Epithelial cell of prostate (primary cell): ENCODE measurements around the gene SEMA4D.

ENCODE experiments used
- DNase-seq: peaks from one replicate; pipeline ENCODE4 v3.0.0-alpha.2; 2011; ENCODE audit warnings: low read depth, low spot score
- H3K27ac ChIP-seq: fragments of 450-650 bp; 2 replicates; pipeline ENCODE4 v1.5.1; 2017; ENCODE audit warnings: mild to moderate bottlenecking

SEMA4D gene

GRCh38 chr9:89364666-89365531, 133.0 kb downstream of the SEMA4D start:
- no peak for DNase-seq
- H3K27ac ChIP-seq, result no peak overlapping the region

DNA sequence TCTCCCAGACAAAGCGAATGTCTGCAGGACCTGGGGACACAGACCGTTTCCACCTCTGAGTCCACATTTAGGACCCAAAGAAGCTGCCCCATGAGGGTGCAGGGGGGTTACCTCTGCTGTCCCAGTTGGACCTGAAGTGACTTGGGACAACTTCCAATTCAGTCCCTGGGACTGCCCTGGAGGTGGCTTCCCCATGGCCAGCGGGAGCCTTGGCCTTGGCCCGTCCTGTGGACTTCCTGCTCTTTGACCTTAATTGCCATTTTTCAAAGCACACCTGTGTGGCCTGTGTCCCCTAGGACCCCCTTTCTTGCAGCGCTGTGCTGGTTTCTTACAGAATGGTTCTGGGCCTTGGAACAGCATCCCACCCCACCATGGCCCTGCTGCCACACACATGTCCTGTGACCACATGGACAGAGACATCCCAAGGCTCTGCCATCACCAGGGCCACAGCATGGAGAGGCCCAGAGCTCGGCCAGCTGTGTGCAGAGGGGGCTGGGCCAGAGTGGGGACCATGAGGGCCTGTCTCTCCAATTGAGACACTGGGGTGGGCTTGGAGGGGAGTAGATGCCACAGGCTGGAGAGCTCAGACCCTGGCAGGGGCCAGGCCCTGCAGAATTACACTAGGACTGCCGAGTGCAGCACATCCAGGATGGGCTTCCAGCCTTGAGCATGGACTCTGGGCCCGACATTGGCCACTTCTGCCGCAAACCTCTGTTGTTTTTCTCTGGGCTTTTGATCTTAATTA, 133.8 kb downstream of the SEMA4D start:
- no peak overlapping the region for H3K27ac ChIP-seq
- DNase-seq, result no peak

DNA sequence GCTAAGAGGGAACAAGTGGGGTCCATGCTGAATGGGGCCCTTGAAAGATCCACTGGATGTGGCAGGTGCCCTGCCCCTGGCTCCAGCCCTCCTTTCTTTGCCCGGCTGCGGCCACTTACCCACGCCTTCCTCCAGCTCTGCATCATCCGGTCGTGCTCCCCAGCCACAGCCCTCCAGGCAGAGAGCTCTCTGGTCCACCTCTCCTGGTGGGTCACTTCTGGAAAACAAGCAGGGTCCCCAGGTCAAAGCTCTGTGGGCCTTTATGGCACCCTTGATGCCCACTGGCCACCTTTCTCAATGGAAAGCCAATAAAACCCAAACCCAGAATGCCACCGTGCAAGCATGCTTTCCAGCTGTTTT, 134.6 kb downstream of the SEMA4D start:
- no peak for DNase-seq
- H3K27ac ChIP-seq, result no peak overlapping the region

DNA sequence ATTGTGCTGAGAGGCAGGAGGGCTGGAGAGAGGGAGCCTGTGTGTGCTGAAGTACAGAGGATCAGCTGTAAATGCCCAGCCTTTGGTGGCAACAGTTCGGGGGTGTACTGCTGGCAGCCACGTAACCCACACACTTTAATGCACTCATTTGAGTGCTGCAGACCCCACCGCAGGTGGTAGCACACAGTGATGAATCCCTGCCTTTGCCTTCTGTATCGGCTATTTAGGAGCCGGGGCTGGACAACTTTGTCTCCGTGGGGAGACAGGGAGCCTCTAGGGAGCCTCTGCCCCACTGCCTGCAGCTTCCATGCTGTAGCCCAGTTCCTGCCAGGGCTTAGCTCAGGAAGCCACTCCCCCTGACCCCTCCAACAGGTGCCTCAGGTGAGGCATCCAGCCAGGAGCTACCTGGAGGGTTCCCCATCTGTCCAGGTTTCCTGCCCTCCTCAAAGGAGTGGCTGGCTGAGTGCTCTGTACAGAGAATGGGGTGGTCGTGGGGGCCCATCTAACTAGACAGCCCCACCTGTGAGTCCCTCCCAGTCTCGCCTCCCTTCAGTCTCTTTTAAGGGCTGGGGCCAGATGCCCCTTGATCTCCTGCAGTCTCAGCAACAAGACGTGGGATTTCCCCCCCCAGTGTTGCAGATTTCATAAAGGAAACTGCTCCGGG, 135.1 kb downstream of the SEMA4D start:
- DNase-seq, result no peak
- no peak overlapping the region for H3K27ac ChIP-seq

GRCh38 chr9:89361816-89362646, 135.9 kb downstream of the SEMA4D start:
- DNase-seq, result no peak
- no peak overlapping the region for H3K27ac ChIP-seq

DNA sequence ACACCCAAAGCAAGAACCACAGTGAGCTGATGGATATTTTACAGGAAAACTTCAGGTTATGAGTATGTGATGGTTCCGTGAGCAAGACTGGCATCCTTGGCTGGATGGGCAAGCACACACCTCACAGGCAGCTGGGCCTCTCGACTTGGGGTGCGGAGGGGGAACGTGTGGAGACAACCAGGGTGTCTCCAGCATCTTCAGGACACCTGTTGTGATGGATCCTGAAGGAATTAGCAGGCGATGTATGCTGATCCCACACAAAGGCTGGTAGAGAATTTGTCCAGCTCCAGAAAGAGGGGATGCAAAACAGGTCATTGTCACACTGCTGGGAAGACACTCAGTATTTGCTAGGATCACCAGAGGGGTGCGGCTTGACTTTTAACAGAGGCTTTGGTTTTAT, 136.9 kb downstream of the SEMA4D start:
- no peak overlapping the region for H3K27ac ChIP-seq
- no peak for DNase-seq

GRCh38 chr9:89360465-89360864, 137.4 kb downstream of the SEMA4D start:
- no peak overlapping the region for H3K27ac ChIP-seq
- no peak for DNase-seq

GRCh38 chr9:89359751-89360261, 138.1 kb downstream of the SEMA4D start:
- DNase-seq, result no peak
- H3K27ac ChIP-seq, result no peak overlapping the region

GRCh38 chr9:89358985-89359384, 138.9 kb downstream of the SEMA4D start:
- H3K27ac ChIP-seq, result no peak overlapping the region
- DNase-seq, result no peak

DNA sequence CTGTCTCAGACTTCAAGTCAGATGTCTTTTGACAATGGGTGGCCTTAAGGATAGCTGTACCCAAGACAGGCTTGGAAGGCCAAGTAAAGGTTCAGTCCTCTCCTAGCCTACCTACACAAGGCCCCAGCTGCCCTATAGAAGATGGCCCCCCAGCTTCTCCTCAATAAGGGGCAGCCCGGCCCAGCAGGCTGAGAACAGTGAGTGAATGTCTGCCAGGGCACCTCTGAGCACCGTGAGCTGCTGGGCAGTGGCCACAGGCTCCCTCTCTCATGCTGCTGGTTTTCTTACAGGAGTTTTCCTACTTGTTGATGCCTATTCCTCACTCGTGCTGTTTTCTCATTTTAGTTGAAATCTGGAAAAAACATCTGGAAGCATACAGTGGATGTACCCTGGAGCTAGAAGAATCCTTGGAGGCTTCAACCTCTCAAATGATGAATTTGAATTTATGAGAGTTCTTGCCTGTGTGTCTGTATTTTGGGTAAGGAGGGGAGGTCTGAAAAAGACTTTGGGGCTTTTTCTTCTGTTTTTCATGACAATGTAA, 139.5 kb downstream of the SEMA4D start:
- no peak for DNase-seq
- H3K27ac ChIP-seq, result no peak overlapping the region

- no peak overlapping the region for H3K27ac ChIP-seq
- DNase-seq, result no peak
Measured at GRCh38 chr9:89357331-89358197, 140.3 kb downstream of the SEMA4D start.

DNA sequence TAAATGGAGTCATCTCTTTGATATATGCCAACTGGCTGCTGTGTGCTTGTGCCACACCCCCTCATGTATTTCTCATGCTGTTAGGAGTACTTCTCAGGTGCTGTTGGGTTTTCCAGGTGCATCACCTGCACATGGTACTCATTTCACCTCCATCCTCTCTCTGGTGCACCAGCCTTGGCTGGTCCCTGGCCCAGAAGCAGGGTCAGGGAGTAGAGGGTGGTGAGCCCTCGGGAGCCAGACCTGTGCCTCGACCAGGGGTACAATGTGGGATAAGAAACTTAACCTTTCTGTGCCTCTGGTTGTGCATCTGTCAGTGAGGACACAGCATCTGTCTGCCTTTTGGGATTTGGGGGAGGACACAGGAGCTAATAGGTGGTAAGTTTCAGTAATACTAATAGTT, 141.1 kb downstream of the SEMA4D start:
- no peak overlapping the region for H3K27ac ChIP-seq
- no peak for DNase-seq

- no peak for DNase-seq
- H3K27ac ChIP-seq, result no peak overlapping the region
Measured at GRCh38 chr9:89354471-89354870, 143.4 kb downstream of the SEMA4D start.

- no peak overlapping the region for H3K27ac ChIP-seq
- DNase-seq, result no peak
Measured at GRCh38 chr9:89353989-89354388, 143.9 kb downstream of the SEMA4D start.

DNA sequence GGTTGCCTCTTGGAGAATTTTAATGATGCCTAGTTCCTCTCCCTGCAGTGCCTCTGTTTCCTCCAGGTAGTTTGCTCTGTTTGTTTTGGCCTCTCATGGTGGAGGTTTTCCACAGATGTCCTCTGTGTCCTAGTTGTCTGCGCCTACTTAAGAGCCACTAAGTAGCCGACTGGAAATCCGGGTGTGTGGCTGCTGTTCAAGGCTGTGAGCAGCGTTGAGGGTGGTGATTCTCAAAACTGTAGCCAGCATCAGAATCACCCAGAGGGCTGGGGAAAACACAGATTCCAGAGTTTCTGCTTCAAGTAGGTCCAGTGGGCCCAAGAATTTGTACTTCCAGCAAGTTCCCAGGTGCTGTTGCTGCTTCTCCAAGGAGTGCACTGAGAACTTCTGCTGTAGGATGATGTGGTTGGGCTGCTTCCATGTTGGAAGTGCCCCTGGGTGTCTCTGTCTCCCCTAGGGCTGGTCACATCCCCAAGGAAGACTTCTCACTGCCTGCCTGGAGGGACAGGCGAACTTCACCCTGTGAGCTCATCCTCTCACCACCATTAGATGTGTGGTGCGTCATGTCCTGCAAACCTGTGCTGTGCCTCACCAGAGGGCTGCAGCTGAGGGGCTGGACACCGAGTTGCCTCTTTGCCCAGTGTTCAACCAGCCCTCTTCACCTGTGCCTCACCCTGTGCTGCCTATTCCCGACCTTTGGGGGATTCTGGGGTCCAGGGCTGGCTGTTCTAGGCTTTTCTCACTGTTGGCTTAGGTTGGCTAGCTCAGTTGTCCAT, 144.9 kb downstream of the SEMA4D start:
- no peak overlapping the region for H3K27ac ChIP-seq
- no peak for DNase-seq

GRCh38 chr9:89352451-89352850, 145.5 kb downstream of the SEMA4D start:
- DNase-seq, result no peak
- H3K27ac ChIP-seq, result no peak overlapping the region

GRCh38 chr9:89351584-89352300, 146.2 kb downstream of the SEMA4D start:
- DNase-seq, result no peak
- no peak overlapping the region for H3K27ac ChIP-seq
